GM12801 (cell line): Measurements from ENCODE around the gene CYTH3.

ENCODE experiments used
- CTCF ChIP-seq: IDR thresholded peaks from one replicate; pipeline ENCODE4 v1.5.1; 2011; ENCODE audit warnings: control low read depth; ENCODE audit not compliant: insufficient read length; ENCODE audit errors: extremely low read depth

CYTH3 gene

GRCh38 chr7:6288270-6288860 is 15.9 kb upstream of the CYTH3 start:
- no peak for TF ChIP-seq CTCF

GRCh38 chr7:6286486-6286885 is 14.1 kb upstream of the CYTH3 start:
- TF ChIP-seq CTCF, result no peak

- no peak for TF ChIP-seq CTCF
Measured at GRCh38 chr7:6284461-6285360, 12.3 kb upstream of the CYTH3 start.

- no peak for TF ChIP-seq CTCF
Measured at GRCh38 chr7:6284055-6284400, 11.6 kb upstream of the CYTH3 start.

- TF ChIP-seq CTCF, result no peak
Measured at GRCh38 chr7:6279937-6280336, 7.5 kb upstream of the CYTH3 start.

- TF ChIP-seq CTCF, result no peak
Measured at GRCh38 chr7:6279341-6279740, 6.9 kb upstream of the CYTH3 start.

- TF ChIP-seq CTCF, result no peak
Measured at GRCh38 chr7:6278749-6279310, 6.4 kb upstream of the CYTH3 start.
